GM12801 (cell line): ENCODE data around the gene NRCAM.

Experiments
- TF ChIP-seq, protein P1 (sequence below): IDR thresholded peaks from one replicate; pipeline ENCODE4 v1.5.1; 2011; ENCODE audit warnings: control low read depth; ENCODE audit not compliant: insufficient read length; ENCODE audit errors: extremely low read depth

NRCAM gene

DNA sequence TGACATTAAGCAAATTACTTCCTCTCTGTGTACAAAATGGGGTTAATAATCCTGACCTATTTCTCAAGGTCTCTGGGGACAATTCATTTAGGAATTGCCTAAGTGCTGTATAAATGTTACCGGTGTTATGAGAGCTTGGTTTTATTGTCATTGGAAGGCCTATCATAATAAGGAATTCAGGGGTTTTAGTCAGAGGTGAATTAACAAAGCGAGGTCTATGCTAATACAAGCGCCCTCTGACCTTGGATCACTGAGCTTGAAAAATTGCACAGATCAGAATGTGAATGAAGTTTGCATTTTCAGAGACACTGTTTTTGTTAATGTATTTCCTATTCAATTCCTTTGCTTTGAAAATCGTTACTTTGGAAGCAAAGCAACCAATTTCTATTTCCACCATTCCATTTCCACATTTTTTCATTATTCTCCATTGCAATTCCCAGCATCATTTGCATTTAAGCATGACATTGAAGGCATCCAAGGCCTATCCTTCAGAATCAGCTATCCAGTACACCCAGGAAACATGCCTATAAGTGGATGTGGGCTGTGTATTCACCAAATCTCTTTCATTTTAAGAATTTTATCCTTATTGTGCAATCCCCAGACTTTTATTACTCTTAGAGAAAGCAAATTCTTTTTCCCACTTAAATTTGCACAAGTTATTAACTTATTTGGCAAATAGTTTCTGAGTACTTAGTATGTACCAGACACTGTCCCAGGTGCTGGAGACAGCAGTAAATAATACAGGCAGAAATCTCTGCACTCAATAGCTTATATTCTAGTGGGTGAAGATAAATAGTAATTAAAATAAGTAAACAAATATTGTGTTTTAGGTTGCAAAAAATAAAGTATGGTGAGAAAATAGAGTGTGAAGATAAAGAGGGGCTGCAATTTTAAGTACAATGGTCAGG is 133.1 kb downstream of the NRCAM start:
- TF ChIP-seq, protein P1, sequence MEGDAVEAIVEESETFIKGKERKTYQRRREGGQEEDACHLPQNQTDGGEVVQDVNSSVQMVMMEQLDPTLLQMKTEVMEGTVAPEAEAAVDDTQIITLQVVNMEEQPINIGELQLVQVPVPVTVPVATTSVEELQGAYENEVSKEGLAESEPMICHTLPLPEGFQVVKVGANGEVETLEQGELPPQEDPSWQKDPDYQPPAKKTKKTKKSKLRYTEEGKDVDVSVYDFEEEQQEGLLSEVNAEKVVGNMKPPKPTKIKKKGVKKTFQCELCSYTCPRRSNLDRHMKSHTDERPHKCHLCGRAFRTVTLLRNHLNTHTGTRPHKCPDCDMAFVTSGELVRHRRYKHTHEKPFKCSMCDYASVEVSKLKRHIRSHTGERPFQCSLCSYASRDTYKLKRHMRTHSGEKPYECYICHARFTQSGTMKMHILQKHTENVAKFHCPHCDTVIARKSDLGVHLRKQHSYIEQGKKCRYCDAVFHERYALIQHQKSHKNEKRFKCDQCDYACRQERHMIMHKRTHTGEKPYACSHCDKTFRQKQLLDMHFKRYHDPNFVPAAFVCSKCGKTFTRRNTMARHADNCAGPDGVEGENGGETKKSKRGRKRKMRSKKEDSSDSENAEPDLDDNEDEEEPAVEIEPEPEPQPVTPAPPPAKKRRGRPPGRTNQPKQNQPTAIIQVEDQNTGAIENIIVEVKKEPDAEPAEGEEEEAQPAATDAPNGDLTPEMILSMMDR: no peak

DNA sequence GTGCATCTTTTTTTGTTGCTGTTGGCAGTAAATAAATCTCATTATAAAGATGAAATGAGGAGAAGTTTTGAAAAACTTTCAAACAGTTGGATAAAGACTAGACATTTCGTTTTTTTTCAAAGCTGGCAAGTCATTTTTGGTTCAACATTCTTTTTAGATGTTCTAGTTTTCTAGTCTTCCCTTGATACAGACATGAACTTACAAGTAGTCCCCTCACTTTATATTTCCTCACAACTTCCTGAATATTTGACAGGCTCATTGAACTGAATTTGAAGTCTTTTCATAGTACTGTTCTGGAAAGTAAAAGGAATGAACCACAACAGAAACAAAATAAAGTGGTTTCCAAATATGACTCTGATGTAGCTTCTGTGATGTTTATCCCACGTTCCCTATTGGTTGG is 134.2 kb downstream of the NRCAM start:
- TF ChIP-seq, protein P1: no peak

DNA sequence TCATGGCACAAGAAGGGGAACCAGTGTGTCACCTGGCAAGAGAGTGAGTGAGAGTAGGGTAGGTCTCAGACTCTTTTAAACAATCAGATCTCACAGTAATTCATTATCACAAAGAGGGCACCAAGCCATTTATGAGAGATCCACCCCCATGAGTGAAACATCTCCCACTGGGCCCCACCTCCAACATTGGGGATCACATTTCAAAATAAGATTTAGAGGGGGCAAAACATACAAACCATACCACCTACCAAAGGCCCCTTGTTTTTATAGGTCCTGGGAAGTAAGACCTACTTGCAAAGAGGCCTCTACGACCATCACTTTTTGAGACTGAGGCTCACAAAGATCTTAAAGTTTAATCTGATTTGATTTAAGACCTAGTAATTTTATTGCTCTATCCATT is 134.9 kb downstream of the NRCAM start:
- TF ChIP-seq, protein P1: no peak

- TF ChIP-seq, protein P1: no peak
Measured at GRCh38 chr7:108316708-108317107, 139.5 kb downstream of the NRCAM start.

DNA sequence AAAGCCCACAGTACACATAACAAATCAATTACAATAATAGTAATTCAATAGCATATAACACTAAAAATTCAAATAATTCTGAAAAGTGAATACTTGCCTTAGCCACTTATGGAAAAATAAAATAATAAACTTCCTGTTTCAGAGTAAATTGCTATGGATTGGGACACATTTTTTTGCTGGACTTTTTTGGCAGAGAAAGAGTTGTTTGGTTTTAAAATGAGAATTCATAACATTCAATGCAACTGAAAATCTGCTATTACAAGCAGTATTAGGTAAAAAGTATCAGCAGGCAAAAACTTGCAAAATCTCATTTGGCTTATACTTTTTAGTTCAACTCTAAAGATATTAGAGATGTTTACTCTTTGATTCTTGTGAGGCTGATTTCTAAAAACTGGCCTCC is 141.7 kb downstream of the NRCAM start:
- TF ChIP-seq, protein P1: no peak

DNA sequence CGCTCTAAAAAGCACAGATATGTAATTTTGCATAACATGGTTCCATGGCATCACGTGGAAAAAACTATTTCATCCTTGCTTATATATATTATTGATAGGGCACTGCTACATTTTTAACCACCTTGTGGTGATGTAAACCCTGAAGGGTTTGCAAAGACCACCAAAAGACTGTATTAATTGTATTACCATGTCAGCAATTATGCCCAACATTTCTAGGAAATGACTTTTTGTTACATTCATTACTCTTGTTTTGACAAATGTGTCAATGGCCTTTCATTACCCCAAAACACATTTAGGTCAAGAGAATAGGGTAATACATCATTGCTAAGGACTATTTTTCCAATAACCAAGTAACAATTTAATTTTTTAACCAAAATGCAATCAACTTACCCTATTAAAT is 142.2 kb downstream of the NRCAM start:
- TF ChIP-seq, protein P1: no peak

- TF ChIP-seq, protein P1: no peak
Measured at GRCh38 chr7:108313086-108313485, 143.2 kb downstream of the NRCAM start.
